ENCODE results near the gene COMP.

COMP gene

GRCh38 chr19:18774782-18775444 is 16.2 kb downstream of the COMP start:
- 94% methylated on average over 33 to 40 of the region's 40 CpGs for WGBS, 2 experiments (ENCODE audit: insufficient coverage in 2 of 2)
- Histone ChIP-seq H3K4me1 (ENCODE audit: control insufficient read depth, insufficient read depth, low read length, poor library complexity, severe bottlenecking) (peaks cover 10% of the 10 kb centered on the region), H3K27ac (ENCODE audit: low read depth, low read length, severe bottlenecking) (no peak overlapping the region), H3K36me3 (ENCODE audit: control insufficient read depth, insufficient read depth, low read length) (no peaks in the 10 kb centered on the region), H3K9me3 (ENCODE audit: control insufficient read depth, low read length) (no peaks in the 10 kb centered on the region), H3K4me3 (ENCODE audit: extremely low read depth, insufficient read depth, low read length, poor library complexity, severe bottlenecking) (no peak overlapping the region)

- Histone ChIP-seq H3K27ac (ENCODE audit: low read depth, low read length, severe bottlenecking) (no peak overlapping the region), H3K36me3 (ENCODE audit: control insufficient read depth, insufficient read depth, low read length) (no peaks in the 10 kb centered on the region)
- WGBS, 2 experiments (ENCODE audit: insufficient coverage in 2 of 2), result 89 to 92% methylated on average over 9 to 10 of the region's 11 CpGs
Observed at GRCh38 chr19:18774107-18774506, 17.0 kb downstream of the COMP start.

GRCh38 chr19:18773682-18774081 is 17.4 kb downstream of the COMP start:
- Histone ChIP-seq H3K36me3 (ENCODE audit: control insufficient read depth, insufficient read depth, low read length) (no peaks in the 10 kb centered on the region), H3K27ac (ENCODE audit: low read depth, low read length, severe bottlenecking) (no peak overlapping the region), H3K4me3 (ENCODE audit: extremely low read depth, insufficient read depth, low read length, poor library complexity, severe bottlenecking) (no peak overlapping the region), H3K9me3 (ENCODE audit: control insufficient read depth, low read length) (no peaks in the 10 kb centered on the region), H3K4me1 (ENCODE audit: control insufficient read depth, insufficient read depth, low read length, poor library complexity, severe bottlenecking) (peaks cover 11% of the 10 kb centered on the region)
- WGBS, 2 experiments (ENCODE audit: insufficient coverage in 2 of 2), result 76 to 82% methylated on average over 9 of the region's 9 CpGs

More at GRCh38 chr19:18774107-18774506, 17.0 kb downstream of the COMP start:
- Histone ChIP-seq H3K9me3 (ENCODE audit: control insufficient read depth, low read length) (no peaks in the 10 kb centered on the region), H3K4me3 (ENCODE audit: extremely low read depth, insufficient read depth, low read length, poor library complexity, severe bottlenecking) (no peak overlapping the region), H3K4me1 (ENCODE audit: control insufficient read depth, insufficient read depth, low read length, poor library complexity, severe bottlenecking) (peaks cover 10% of the 10 kb centered on the region)

GRCh38 chr19:18772620-18773587 is 18.2 kb downstream of the COMP start:
- Histone ChIP-seq H3K9me3 (ENCODE audit: control insufficient read depth, low read length) (no peaks in the 10 kb centered on the region), H3K36me3 (ENCODE audit: control insufficient read depth, insufficient read depth, low read length) (no peaks in the 10 kb centered on the region), H3K4me3 (ENCODE audit: extremely low read depth, insufficient read depth, low read length, poor library complexity, severe bottlenecking) (no peak overlapping the region), H3K4me1 (ENCODE audit: control insufficient read depth, insufficient read depth, low read length, poor library complexity, severe bottlenecking) (peaks cover 18% of the 10 kb centered on the region), H3K27ac (ENCODE audit: low read depth, low read length, severe bottlenecking) (no peak overlapping the region)
- WGBS, 2 experiments (ENCODE audit: insufficient coverage in 2 of 2), result 84 to 85% methylated on average over 21 to 25 of the region's 27 CpGs

- Histone ChIP-seq H3K27ac (ENCODE audit: low read depth, low read length, severe bottlenecking) (no peak overlapping the region), H3K4me1 (ENCODE audit: control insufficient read depth, insufficient read depth, low read length, poor library complexity, severe bottlenecking) (peaks cover 18% of the 10 kb centered on the region)
- WGBS, 2 experiments (ENCODE audit: insufficient coverage in 2 of 2), result 78 to 82% methylated on average over 34 to 35 of the region's 36 CpGs
Observed at GRCh38 chr19:18771328-18772242, 19.5 kb downstream of the COMP start.

GRCh38 chr19:18770663-18771327 is 20.3 kb downstream of the COMP start:
- 84 to 88% methylated on average over 10 to 11 of the region's 13 CpGs for WGBS, 2 experiments (ENCODE audit: insufficient coverage in 2 of 2)
- Histone ChIP-seq H3K36me3 (ENCODE audit: control insufficient read depth, insufficient read depth, low read length) (no peaks in the 10 kb centered on the region), H3K4me3 (ENCODE audit: extremely low read depth, insufficient read depth, low read length, poor library complexity, severe bottlenecking) (no peak overlapping the region), H3K9me3 (ENCODE audit: control insufficient read depth, low read length) (no peaks in the 10 kb centered on the region), H3K27ac (ENCODE audit: low read depth, low read length, severe bottlenecking) (no peak overlapping the region), H3K4me1 (ENCODE audit: control insufficient read depth, insufficient read depth, low read length, poor library complexity, severe bottlenecking) (peaks cover 10% of the 10 kb centered on the region)

More at GRCh38 chr19:18771328-18772242, 19.5 kb downstream of the COMP start:
- H3K9me3 ChIP-seq (ENCODE audit: control insufficient read depth, low read length), result no peaks in the 10 kb centered on the region
- no peak overlapping the region for H3K4me3 ChIP-seq (ENCODE audit: extremely low read depth, insufficient read depth, low read length, poor library complexity, severe bottlenecking)
- no peaks in the 10 kb centered on the region for H3K36me3 ChIP-seq (ENCODE audit: control insufficient read depth, insufficient read depth, low read length)

- Histone ChIP-seq H3K4me3 (ENCODE audit: extremely low read depth, insufficient read depth, low read length, poor library complexity, severe bottlenecking) (no peak overlapping the region), H3K36me3 (ENCODE audit: control insufficient read depth, insufficient read depth, low read length) (no peaks in the 10 kb centered on the region), H3K4me1 (ENCODE audit: control insufficient read depth, insufficient read depth, low read length, poor library complexity, severe bottlenecking) (peaks cover 8% of the 10 kb centered on the region), H3K27ac (ENCODE audit: low read depth, low read length, severe bottlenecking) (no peak overlapping the region), H3K9me3 (ENCODE audit: control insufficient read depth, low read length) (no peaks in the 10 kb centered on the region)
- whole genome bisulfite sequencing, 2 experiments (ENCODE audit: insufficient coverage in 2 of 2), result 87 to 89% methylated on average over 11 to 14 of the region's 15 CpGs
Observed at GRCh38 chr19:18769989-18770528, 21.0 kb downstream of the COMP start.

- Histone ChIP-seq H3K4me3 (ENCODE audit: extremely low read depth, insufficient read depth, low read length, poor library complexity, severe bottlenecking) (no peak overlapping the region), H3K36me3 (ENCODE audit: control insufficient read depth, insufficient read depth, low read length) (no peaks in the 10 kb centered on the region), H3K9me3 (ENCODE audit: control insufficient read depth, low read length) (no peaks in the 10 kb centered on the region), H3K4me1 (ENCODE audit: control insufficient read depth, insufficient read depth, low read length, poor library complexity, severe bottlenecking) (peaks cover 13% of the 10 kb centered on the region), H3K27ac (ENCODE audit: low read depth, low read length, severe bottlenecking) (no peak overlapping the region)
- 93 to 94% methylated on average over 22 to 23 of the region's 24 CpGs for WGBS, 2 experiments (ENCODE audit: insufficient coverage in 2 of 2)
Observed at GRCh38 chr19:18768997-18769891, 21.9 kb downstream of the COMP start.

GRCh38 chr19:18768046-18768771 is 22.9 kb downstream of the COMP start:
- H3K4me3 ChIP-seq (ENCODE audit: extremely low read depth, insufficient read depth, low read length, poor library complexity, severe bottlenecking), result no peak overlapping the region
- H3K4me1 ChIP-seq (ENCODE audit: control insufficient read depth, insufficient read depth, low read length, poor library complexity, severe bottlenecking), result peaks cover 16% of the 10 kb centered on the region
- H3K27ac ChIP-seq (ENCODE audit: low read depth, low read length, severe bottlenecking), result no peak overlapping the region
- no peaks in the 10 kb centered on the region for H3K9me3 ChIP-seq (ENCODE audit: control insufficient read depth, low read length)
- no peaks in the 10 kb centered on the region for H3K36me3 ChIP-seq (ENCODE audit: control insufficient read depth, insufficient read depth, low read length)
- 84 to 89% methylated on average over 12 to 16 of the region's 30 CpGs for WGBS, 2 experiments (ENCODE audit: insufficient coverage in 2 of 2)
